ENCODE data around the gene CDC5L. TPM values are rescaled to one million over a fixed set of nuclear protein-coding genes. Genes with fewer than 3 reads are reported as not detected.

The CDC5L gene
- total RNA-seq, 6 experiments from 2014 or later: 9.2 to 13.0 (median 11.2) TPM

DNA sequence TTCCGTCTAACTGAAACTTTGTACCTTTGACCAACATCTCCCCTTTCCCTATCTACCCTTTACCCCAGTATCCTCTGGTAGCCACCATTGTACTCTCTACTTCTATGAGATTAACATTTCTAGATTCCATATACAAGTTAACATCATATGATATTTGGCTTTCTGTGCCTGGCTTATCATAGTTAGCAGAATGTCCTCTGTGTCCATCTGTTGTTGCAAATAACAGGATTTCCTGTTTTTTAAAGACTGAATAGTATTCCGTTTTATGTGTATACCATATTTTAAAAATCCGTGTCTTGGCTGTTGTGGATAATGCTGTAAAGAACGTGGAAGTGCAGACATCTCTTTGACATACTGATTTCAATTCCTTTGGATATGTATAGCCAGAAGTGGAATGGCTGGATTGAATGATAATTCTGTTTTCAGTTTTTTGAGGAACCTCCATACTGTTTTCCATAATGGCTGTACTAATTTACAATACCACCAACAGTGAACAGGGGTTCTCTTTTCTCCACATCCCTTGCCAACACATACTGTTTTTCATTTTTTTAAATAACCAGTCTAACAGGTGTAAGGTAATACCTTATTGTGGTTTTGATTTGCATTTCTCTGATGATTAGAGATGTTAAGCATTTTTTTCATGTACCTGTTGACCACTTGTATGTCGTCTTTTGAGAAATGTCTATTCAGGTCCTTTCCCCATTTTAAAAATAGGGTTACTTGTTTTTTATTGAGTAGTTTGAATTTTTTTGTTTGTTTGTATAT is 53.8 kb downstream of the CDC5L start:
- Histone ChIP-seq H3K27me3 (no peaks in the 10 kb centered on the region), H3K36me3 (peaks cover 0 to 4% (median under 1%) of the 10 kb centered on the region in 4 donors), H3K4me1 (peaks cover 0 to 4% (median 0%) of the 10 kb centered on the region in 4 donors), H3K27ac (no peak overlapping the region), H3K4me3 (no peak overlapping the region), H3K9me3 (peaks cover 0 to 9% (median 0%) of the 10 kb centered on the region in 4 donors)
- TF ChIP-seq POLR2A (IDR thresholded peaks at IDR 0.05): no peak
- TF ChIP-seq, protein P1, sequence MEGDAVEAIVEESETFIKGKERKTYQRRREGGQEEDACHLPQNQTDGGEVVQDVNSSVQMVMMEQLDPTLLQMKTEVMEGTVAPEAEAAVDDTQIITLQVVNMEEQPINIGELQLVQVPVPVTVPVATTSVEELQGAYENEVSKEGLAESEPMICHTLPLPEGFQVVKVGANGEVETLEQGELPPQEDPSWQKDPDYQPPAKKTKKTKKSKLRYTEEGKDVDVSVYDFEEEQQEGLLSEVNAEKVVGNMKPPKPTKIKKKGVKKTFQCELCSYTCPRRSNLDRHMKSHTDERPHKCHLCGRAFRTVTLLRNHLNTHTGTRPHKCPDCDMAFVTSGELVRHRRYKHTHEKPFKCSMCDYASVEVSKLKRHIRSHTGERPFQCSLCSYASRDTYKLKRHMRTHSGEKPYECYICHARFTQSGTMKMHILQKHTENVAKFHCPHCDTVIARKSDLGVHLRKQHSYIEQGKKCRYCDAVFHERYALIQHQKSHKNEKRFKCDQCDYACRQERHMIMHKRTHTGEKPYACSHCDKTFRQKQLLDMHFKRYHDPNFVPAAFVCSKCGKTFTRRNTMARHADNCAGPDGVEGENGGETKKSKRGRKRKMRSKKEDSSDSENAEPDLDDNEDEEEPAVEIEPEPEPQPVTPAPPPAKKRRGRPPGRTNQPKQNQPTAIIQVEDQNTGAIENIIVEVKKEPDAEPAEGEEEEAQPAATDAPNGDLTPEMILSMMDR (IDR thresholded peaks at IDR 0.05): no peak
- intact Hi-C loops (cut with DNase I): no loop called here
- DNase-seq (no peak), ATAC-seq (no peak)
- WGBS (ENCODE audit: insufficient coverage, low coverage, low lambda C conversion rate, missing lambda C conversion rate): 85% methylated on average over 5 of the region's 5 CpGs

DNA sequence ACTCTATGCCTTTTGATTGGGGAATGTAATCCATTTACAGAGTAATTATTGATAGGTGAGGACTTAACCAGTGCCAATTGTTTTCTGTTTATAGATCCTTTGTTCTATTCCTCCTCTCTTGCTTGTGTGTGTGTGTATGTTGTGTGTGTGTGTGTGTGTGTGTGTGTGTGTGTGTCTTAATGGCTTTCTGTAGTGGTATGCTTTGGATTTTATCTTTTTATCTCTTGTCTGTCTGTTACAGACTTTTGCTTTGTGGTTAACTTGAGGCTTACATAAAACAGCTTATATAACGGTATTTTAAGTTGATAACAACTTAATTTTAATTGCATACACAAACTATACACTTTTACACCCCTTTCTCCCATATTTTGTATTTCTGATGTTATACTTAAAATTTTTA is 54.7 kb downstream of the CDC5L start:
- Histone ChIP-seq H3K27me3 (no peaks in the 10 kb centered on the region), H3K4me3 (no peak overlapping the region), H3K4me1 (peaks cover 0 to 11% (median 0%) of the 10 kb centered on the region in 4 donors), H3K27ac (no peak overlapping the region), H3K36me3 (peaks cover 0 to 9% (median 4%) of the 10 kb centered on the region in 4 donors), H3K9me3 (peaks cover 0 to 9% (median 0%) of the 10 kb centered on the region in 4 donors)
- intact Hi-C loops (cut with DNase I): no loop called here
- TF ChIP-seq POLR2A (IDR thresholded peaks at IDR 0.05): no peak
- TF ChIP-seq, protein P1 (IDR thresholded peaks at IDR 0.05): no peak
- no peak for DNase-seq
- no peak for ATAC-seq
- 85% methylated on average over 1 of the region's 1 CpG for WGBS (ENCODE audit: insufficient coverage, low coverage, low lambda C conversion rate, missing lambda C conversion rate)

DNA sequence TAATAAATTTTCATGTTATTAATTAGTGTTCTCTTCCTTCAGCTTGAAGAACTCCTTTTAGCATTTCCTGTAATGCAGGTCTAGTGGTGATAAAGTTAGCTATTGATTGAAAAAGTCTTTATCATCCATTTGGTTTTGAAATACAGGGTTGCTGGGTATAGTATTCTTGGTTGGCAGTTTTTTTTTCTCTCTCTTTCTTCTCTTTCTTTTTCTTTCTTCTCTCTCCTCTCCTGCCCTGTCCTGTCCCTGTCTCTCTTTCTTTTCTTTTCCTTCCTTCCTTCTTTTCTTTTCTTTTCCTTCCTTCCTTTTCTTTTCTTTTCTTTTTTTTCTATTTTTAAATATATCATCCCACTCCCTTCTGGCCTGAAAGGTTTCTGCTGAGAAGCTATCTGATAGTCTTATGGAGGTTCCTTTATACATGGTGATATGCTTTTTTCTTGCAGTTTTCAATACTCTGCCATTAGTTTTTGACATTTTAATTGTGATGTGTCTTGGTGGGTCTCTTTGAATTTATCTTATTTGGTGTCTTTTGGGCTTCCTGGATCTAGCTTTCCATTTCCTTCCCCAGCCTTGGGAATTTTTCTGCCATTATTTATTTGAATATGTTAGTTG is 55.4 kb downstream of the CDC5L start:
- H3K4me1 ChIP-seq: peaks cover 0 to 11% (median 0%) of the 10 kb centered on the region in 4 donors

DNA sequence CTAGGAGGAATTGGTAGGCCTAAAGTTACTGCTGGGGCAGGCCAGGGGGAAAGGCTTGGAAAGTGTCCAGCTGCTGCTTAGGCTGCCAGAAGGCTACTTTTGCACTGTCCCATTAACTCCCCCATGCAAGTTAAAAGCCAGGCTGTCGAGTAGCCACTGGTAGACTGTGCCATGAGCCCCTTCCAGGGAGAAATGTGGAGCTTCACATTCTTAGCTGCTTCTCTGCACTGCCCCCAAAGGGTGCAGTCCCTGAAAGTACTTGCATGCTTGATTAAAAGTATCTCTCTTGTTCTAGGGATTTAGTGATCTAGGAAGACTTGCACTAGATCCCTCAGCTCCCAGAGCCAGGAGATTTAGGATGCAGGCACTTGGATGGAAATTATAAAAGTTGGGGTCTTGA is 57.3 kb downstream of the CDC5L start:
- peaks cover 0 to 11% (median 0%) of the 10 kb centered on the region in 4 donors for H3K4me1 ChIP-seq
- no peak for TF ChIP-seq POLR2A (IDR thresholded peaks at IDR 0.05)
- TF ChIP-seq, protein P1 (IDR thresholded peaks at IDR 0.05): no peak

More for the DNA sequence above, 55.4 kb downstream of the CDC5L start:
- intact Hi-C loops (cut with DNase I): no loop called here
- TF ChIP-seq POLR2A (IDR thresholded peaks at IDR 0.05): no peak
- TF ChIP-seq, protein P1 (IDR thresholded peaks at IDR 0.05): no peak
- Histone ChIP-seq H3K36me3 (peaks cover 0 to 14% (median 6%) of the 10 kb centered on the region in 4 donors), H3K9me3 (peaks cover 0 to 9% (median 0%) of the 10 kb centered on the region in 4 donors), H3K27ac (no peak overlapping the region), H3K4me3 (no peak overlapping the region), H3K27me3 (no peaks in the 10 kb centered on the region)
- no peak for ATAC-seq
- no peak for DNase-seq

More for the DNA sequence above, 57.3 kb downstream of the CDC5L start:
- Histone ChIP-seq H3K4me3 (no peak overlapping the region), H3K27ac (no peak overlapping the region), H3K27me3 (no peaks in the 10 kb centered on the region), H3K36me3 (peaks cover 0 to 19% (median 11%) of the 10 kb centered on the region in 4 donors), H3K9me3 (peaks cover 0 to 9% (median 0%) of the 10 kb centered on the region in 4 donors)
- no peak for ATAC-seq
- intact Hi-C loops (cut with DNase I): no loop called here
- 90% methylated on average over 1 of the region's 1 CpG for WGBS (ENCODE audit: insufficient coverage, low coverage, low lambda C conversion rate, missing lambda C conversion rate)
- DNase-seq: no peak
